HepG2 (cell line): ENCODE data around the gene MIB1. TPM values are rescaled to one million over a fixed set of nuclear protein-coding genes. Genes with fewer than 3 reads are reported as not detected.

Source experiments
- KLF12 ChIP-seq: sonication (generic); formaldehyde crosslinking; IDR thresholded peaks from 2 replicates; pipeline ENCODE4 v1.4.0; 2020; ENCODE audit warnings: missing genetic modification reagents, borderline replicate concordance
- NR2F6 ChIP-seq, 2 experiments: IDR thresholded peaks; 2 replicates each; pipeline ENCODE4 v1.6.1; 2016; ENCODE audit warnings: antibody characterized with exemption in 1 of 2, mild to moderate bottlenecking in 1 of 2
- SNAPC2 ChIP-seq: sonication (generic); formaldehyde crosslinking; IDR thresholded peaks from 2 replicates; pipeline ENCODE4 v1.8.1; 2022; ENCODE audit warnings: mild to moderate bottlenecking, missing genetic modification reagents
- SP2 ChIP-seq: sonication (generic); formaldehyde crosslinking; IDR thresholded peaks from 2 replicates; pipeline ENCODE4 v1.5.1; 2020; ENCODE audit warnings: mild to moderate bottlenecking, missing genetic modification reagents
- TGIF2 ChIP-seq: IDR thresholded peaks from 2 replicates; pipeline ENCODE4 v1.6.1; 2016; ENCODE audit warnings: control low read depth, missing compliant biosample characterization
- TRAFD1 ChIP-seq: sonication (generic); formaldehyde crosslinking; IDR thresholded peaks from 2 replicates; pipeline ENCODE4 v1.5.1; 2020; ENCODE audit warnings: missing genetic modification reagents, mild to moderate bottlenecking, borderline replicate concordance
- YY1 ChIP-seq: IDR thresholded peaks from 2 replicates; pipeline ENCODE4 v1.6.1; 2011; ENCODE audit warnings: low read length, low read depth, moderate library complexity, mild to moderate bottlenecking; ENCODE audit not compliant: insufficient read depth, insufficient replicate concordance
- ZBTB2 ChIP-seq: sonication (generic); formaldehyde crosslinking; IDR thresholded peaks from 2 replicates; pipeline ENCODE4 v1.8.0; 2022; ENCODE audit warnings: low read depth, missing genetic modification reagents
- ZBTB20 ChIP-seq: sonication (generic); formaldehyde crosslinking; IDR thresholded peaks from 2 replicates; pipeline ENCODE4 v1.8.1; 2023; ENCODE audit warnings: missing genetic modification reagents, low read depth, mild to moderate bottlenecking, borderline replicate concordance
- ZGPAT ChIP-seq: IDR thresholded peaks from 2 replicates; pipeline ENCODE4 v1.6.1; 2016; ENCODE audit warnings: mild to moderate bottlenecking
- ZNF296 ChIP-seq: sonication (generic); formaldehyde crosslinking; conservative IDR thresholded peaks from 2 replicates; pipeline ENCODE4 v1.5.0; 2020; ENCODE audit warnings: mild to moderate bottlenecking, missing genetic modification reagents
- ZNF550 ChIP-seq: sonication (generic); formaldehyde crosslinking; IDR thresholded peaks from 2 replicates; pipeline ENCODE4 v1.4.0; 2020; ENCODE audit warnings: mild to moderate bottlenecking, missing genetic modification reagents, borderline replicate concordance
- ZNF556 ChIP-seq: sonication (generic); formaldehyde crosslinking; IDR thresholded peaks from 2 replicates; pipeline ENCODE4 v1.4.0; 2020; ENCODE audit warnings: mild to moderate bottlenecking, missing genetic modification reagents, borderline replicate concordance
- ZNF598 ChIP-seq: sonication (generic); formaldehyde crosslinking; IDR thresholded peaks from 2 replicates; pipeline ENCODE4 v1.5.1; 2020; ENCODE audit warnings: mild to moderate bottlenecking, missing genetic modification reagents, borderline replicate concordance
- polyA plus RNA-seq, 8 experiments: library from polyadenylated mRNA; depleted of rRNA in 3 of 8; stranded (reverse) in 7 of 8; unstranded in 1 of 8; fragments of >200 nt; fragmentation: Illumina TruSeq in 4 of 8; extraction: Trizol in 4 of 8; gene quantifications; 2 replicates each; pipeline versions ENCODE4 v1.2.1 to v1.2.3, GENCODE V29; 2011 to 2016; ENCODE audit warnings: low read depth in 4 of 8, missing spikeins in 1 of 8, mixed read lengths in 1 of 8; ENCODE audit not compliant: insufficient read depth in 1 of 8
- total RNA-seq, 5 experiments: library from RNA; depleted of rRNA; stranded (reverse); fragments of >200 nt; fragmentation: Illumina TruSeq; extraction: Trizol; gene quantifications; 2 replicates each; pipeline ENCODE4 v1.2.3, GENCODE V29; 2016; ENCODE audit warnings: low read depth in 1 of 5
- TF ChIP-seq, protein P1 (sequence below): sonication (generic); formaldehyde crosslinking; IDR thresholded peaks from 2 replicates; pipeline ENCODE4 v1.4.0; 2020; ENCODE audit warnings: missing genetic modification reagents, mild to moderate bottlenecking, borderline replicate concordance
- TF ChIP-seq, protein P2 (sequence below), 2 experiments: sonication (generic) in 1 of 2; formaldehyde crosslinking in 1 of 2; IDR thresholded peaks; 2 replicates each; pipeline versions ENCODE4 v1.5.1 to v1.6.1; 2011 to 2020; ENCODE audit warnings: borderline replicate concordance in 1 of 2, low read depth in 1 of 2, low read length in 1 of 2, mild to moderate bottlenecking in 1 of 2, missing genetic modification reagents in 1 of 2, moderate library complexity in 1 of 2

MIB1 gene
- total and polyA plus RNA-seq, 2 of the 13 experiments (the other 11 are each of a cell fraction or from before 2014, with no cell fraction given), result 12.0 to 47.0 TPM

DNA sequence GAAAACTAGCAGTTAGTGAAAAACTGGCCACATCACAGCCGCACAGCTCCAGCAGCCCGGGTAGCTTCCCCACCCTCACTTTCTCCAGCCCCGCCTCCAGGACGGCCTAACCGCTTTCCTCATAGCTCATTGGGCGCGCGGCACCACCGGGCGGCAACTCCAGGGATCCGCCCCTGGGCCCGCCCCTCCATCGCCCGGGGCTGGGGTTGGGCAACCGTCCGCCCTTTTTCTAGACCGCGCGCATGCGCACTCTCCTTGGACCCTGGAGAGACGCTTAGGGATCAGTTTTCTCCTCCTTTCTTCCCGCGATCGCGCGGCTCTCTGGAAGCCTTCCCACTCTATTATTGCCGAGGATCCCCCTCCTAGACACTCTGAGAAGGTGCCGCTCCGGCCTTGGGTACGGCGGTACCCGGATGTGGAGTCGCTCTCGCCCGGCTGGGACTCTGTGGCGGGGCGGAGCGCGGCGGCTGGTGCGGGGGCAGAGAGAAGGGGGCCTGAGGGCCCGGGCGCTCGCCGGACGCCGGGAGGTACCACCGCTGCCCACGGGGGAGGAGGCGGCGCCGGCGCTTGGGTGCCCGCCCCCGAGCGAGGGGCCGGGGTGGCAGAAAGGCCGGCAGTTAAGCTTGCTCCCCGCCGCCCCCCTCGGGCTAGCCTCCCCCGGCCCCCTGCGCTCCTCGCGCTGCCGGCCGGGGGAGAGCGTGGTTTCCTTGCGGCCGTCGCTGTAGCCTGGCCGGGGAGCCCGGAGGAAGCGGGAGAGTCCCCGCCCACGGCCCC, at the start of gene MIB1 (continued):
- TF ChIP-seq, protein P1, sequence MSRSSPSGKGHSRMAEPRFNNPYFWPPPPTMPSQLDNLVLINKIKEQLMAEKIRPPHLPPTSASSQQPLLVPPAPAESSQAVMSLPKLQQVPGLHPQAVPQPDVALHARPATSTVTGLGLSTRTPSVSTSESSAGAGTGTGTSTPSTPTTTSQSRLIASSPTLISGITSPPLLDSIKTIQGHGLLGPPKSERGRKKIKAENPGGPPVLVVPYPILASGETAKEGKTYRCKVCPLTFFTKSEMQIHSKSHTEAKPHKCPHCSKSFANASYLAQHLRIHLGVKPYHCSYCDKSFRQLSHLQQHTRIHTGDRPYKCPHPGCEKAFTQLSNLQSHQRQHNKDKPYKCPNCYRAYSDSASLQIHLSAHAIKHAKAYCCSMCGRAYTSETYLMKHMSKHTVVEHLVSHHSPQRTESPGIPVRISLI (CRISPR knock-in tag), result peak; percentile 31; the same call in 1 of the 2 replicates
- TF ChIP-seq TGIF2 (CRISPR knock-in tag) (peak; percentile 24; the same call in 1 of the 2 replicates), ZGPAT (CRISPR knock-in tag) (peak; percentile 64), SP2 (CRISPR knock-in tag) (no peak), TRAFD1 (CRISPR knock-in tag) (no peak), ZNF598 (CRISPR knock-in tag) (peak; percentile 68; the same call in 1 of the 2 replicates), NR2F6 (IDR thresholded peaks at IDR 0.05) (no peak), NR2F6 (CRISPR knock-in tag; IDR thresholded peaks at IDR 0.05) (no peak), SNAPC2 (CRISPR knock-in tag) (0 out of 2 replicates have a peak, but pooled peaks have one; percentile 51), KLF12 (0 out of 2 replicates have a peak, but pooled peaks have one; percentile 56), ZNF296 (CRISPR knock-in tag) (0 out of 2 replicates have a peak, but pooled peaks have one; percentile 25), ZBTB2 (CRISPR knock-in tag) (0 out of 2 replicates have a peak, but pooled peaks have one; percentile 62), ZNF550 (no peak), ZBTB20 (CRISPR knock-in tag) (no peak), YY1 (peak; percentile 44), ZNF556 (0 out of 2 replicates have a peak, but pooled peaks have one; percentile 19)
- TF ChIP-seq, protein P2, sequence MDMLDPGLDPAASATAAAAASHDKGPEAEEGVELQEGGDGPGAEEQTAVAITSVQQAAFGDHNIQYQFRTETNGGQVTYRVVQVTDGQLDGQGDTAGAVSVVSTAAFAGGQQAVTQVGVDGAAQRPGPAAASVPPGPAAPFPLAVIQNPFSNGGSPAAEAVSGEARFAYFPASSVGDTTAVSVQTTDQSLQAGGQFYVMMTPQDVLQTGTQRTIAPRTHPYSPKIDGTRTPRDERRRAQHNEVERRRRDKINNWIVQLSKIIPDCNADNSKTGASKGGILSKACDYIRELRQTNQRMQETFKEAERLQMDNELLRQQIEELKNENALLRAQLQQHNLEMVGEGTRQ (IDR thresholded peaks at IDR 0.05; ENCODE audit: low read depth, low read length), result no peak
- TF ChIP-seq, protein P2 (CRISPR knock-in tag; IDR thresholded peaks at IDR 0.05; ENCODE audit: borderline replicate concordance), result 0 out of 2 replicates have a peak, but pooled peaks have one; percentile 28
